GM18858 (cell line): ENCODE results near the gene HELZ2.
"Not testable (repeated sequence)": the region's sequence is repeated elsewhere in the genome, so short reads cannot be mapped to it uniquely, and the experiment has no call there.

Source experiments
- ATAC-seq: cut with Tn5 transposase; IDR thresholded peaks from one replicate; pipeline ENCODE4 v1.9.1; 2021; ENCODE audit not compliant: unreplicated experiment

The HELZ2 gene

GRCh38 chr20:63574156-63574828 lies at the start of gene HELZ2:
Gene HELZ2, minus strand, starts transcription at chr20:63574239. Its CDS starts 1,854 bp downstream, at chr20:63572385.
- no peak for ATAC-seq

- ATAC-seq = no peak
Observed at GRCh38 chr20:63622732-63623131, 48.7 kb upstream of the HELZ2 start.

GRCh38 chr20:63622096-63622495 lies 48.1 kb upstream of the HELZ2 start:
- no peak for ATAC-seq

GRCh38 chr20:63620991-63621390 lies 47.0 kb upstream of the HELZ2 start:
- ATAC-seq = no peak

- ATAC-seq = no peak
Observed at GRCh38 chr20:63619505-63619904, 45.5 kb upstream of the HELZ2 start.

GRCh38 chr20:63619086-63619485 lies 45.0 kb upstream of the HELZ2 start:
- ATAC-seq = no peak

DNA sequence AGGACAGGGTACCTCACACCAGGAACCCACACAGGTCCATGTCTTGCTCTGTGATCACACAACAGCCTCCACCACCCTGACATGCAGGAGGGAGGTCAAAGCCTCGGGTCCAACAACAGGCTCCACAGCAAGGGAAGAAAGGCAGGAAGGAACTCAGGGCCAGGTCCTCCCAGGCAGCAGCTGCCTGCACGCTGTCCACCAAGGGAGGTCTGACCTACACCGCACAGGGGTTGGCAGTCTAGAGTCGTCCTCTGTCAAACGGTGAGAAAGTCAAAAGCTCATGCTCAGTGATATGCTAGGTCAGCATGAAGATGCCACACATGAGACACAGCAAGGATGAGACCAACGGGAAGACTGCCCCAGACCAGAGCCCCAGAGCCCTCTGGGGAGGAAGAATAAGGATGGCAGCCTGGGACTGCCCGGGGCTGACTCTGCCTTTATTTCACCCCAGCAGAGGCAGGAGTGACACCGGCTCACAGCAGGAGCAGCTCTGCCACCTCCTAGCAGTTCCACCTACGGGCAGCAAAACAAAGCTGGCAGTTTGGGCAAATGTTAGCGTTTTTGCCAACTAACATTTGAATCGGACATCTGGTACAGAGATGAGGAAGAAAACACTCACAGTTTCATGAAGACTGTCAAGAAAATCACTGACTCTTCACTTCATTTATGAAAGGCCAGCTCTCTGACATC lies 44.4 kb upstream of the HELZ2 start:
- ATAC-seq = no peak

DNA sequence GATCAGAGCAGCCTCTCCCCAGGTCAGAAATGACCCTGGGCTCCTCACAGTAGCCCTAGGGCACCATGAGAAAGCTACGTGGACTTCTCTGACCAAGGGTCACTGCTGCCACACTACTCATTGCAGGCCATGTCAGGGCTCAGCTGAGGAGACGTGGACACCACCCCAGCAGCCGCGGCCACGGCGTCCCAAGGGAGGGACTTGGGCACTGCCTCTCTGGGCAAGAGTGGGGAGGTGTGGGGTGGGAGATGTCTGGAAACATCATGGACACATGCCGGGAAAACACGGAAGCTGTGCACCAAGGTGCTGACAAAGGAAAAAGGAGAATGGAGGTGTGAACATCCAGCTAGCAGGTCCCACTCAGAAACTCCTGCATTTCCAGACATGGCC lies 43.8 kb upstream of the HELZ2 start:
- no peak for ATAC-seq

DNA sequence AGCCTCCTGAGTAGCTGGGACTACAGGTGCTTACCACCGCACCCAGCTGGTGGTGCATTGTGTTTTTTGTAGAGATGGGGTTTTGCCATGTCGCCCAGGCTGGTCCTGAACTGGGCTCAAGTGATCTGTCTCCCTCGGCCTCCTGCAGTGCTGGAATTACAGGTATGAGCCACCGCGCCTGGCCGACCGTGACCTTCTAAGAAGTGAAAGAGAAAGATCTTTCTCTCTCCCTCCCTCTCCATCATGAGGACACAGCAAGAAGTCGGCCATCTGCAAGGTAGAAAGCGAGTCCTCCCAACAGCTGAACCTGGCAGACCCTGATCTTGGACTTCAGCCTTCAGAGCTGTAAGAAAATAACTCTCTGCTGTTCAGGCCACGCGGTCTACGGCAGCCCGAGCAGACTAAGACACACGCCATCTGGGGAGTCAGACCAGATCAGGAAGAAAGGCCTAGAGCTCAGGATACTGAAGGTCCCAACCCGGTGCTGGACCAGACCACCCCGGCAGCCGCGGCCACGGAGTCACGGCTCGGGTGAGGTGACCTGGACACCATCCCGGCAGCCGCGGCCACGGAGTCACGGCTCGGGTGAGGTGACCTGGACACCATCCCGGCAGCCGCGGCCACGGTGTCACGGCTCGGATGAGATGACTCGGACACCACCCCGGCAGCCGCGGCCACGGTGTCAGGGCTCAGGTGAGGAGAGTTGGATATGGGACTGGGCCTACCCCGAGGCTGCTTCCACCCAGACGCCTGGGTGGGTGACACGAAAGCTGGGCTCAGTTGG lies 43.2 kb upstream of the HELZ2 start:
- no peak for ATAC-seq

DNA sequence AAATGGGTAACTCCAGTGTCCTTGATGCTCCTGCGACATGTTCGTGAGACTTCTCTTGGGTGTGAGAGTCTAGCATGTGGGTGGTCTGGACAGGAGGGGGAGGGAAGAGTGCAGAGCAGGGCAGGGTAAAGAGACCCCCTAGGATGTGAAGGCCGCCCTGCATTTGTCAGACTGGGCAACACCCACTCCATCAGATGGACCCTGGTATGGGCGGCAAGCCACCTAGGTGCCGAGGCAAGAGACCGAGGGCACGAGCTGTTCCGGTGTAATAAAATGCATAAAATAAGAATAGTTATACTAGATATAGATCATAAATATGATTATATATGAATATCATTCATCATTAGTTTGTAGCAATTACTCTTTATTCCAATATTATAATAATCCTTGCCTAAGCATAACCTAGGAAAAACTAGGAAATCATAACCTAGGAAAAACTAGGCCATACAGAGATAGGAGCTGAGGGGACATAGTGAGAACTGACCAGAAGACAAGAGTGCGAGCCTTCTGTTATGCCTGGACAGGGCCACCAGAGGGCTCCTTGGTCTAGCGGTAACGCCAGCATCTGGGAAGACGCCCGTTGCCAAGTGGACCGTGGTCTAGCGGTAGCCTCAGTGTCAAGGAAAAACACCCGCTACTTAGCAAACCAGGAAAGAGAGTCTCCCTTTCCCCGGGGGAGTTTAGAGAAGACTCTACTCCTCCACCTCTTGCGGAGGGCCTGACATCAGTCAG lies 40.0 kb upstream of the HELZ2 start:
- not testable (repeated sequence) for ATAC-seq

GRCh38 chr20:63612276-63612931 lies 38.4 kb upstream of the HELZ2 start:
- ATAC-seq = no peak

GRCh38 chr20:63611646-63612045 lies 37.6 kb upstream of the HELZ2 start:
- no peak for ATAC-seq

DNA sequence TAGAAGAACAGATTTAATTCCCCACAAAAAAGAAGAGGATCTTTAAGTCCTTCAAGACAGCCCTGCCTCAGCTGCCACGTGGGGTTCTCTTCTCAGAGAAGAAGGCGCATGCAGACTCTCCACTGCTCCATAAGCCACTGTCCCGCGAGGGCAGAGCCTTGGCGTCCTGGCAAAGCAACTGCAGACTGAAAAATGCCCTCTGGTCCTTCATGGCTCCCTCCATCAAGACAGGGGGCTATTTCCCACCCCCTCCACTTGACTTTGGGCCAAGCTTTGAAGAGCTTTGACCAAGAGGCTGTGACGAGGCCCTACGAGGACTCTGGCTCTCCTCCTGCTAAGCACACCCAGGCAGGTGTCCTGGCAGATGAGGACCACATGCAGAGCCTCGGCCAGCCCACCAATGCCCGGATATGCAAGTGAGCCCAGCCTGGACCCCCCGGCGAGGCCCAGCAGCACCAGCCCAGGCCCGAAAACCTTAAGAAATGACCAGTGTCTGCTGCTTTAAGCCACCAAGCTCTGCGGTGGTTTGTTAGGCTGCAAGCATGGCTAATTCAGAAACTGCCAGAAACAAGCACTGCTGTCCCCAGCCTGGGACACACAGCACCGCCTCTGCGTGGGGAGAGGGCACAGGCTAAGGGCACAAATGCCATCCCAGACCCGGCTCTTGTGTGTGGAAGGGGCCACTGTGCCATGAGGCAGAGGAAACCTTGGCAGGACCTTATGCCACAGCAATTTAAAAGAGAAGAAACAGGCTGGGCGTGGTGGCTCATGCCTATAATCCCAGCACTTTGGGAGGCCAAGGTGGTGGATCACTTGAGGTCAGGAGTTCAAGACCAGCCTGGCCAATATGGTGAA lies 36.8 kb upstream of the HELZ2 start:
- ATAC-seq = no peak

- ATAC-seq = no peak
Observed at GRCh38 chr20:63606686-63607085, 32.6 kb upstream of the HELZ2 start.

GRCh38 chr20:63602321-63602720 lies 28.3 kb upstream of the HELZ2 start:
- no peak for ATAC-seq

DNA sequence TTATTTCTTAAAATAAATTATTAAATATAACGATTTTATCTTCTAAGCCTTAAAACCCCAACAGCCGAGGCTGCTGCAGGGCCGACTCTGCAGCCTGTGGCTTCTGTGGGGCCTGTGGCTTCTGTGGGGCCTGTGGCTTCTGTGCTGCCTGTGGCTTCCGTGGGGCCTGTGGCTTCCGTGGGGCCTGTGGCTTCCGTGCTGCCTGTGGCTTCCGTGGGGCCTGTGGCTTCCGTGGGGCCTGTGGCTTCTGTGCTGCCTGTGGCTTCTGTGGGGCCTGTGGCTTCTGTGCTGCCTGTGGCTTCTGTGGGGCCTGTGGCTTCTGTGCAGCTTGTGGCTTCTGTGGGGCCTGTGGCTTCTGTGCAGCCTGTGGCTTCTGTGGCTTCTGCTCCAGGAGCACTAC lies 27.6 kb upstream of the HELZ2 start:
- not testable (repeated sequence) for ATAC-seq

GRCh38 chr20:63599396-63600050 lies 25.5 kb upstream of the HELZ2 start:
- no peak for ATAC-seq

GRCh38 chr20:63598479-63599395 lies 24.7 kb upstream of the HELZ2 start:
- no peak for ATAC-seq
